Measurements from ENCODE around the gene PAX5.

Gene PAX5

GRCh38 chr9:37010976-37011375, 23.1 kb downstream of the PAX5 start:
- no peak overlapping the region for H3K4me2 ChIP-seq (ENCODE audit: low read depth, low read length)
- DNase-seq, result no peak
- TF ChIP-seq EZH2 (optimal IDR thresholded peaks at IDR 0.05; ENCODE audit: low read depth, low read length) (no peak), EZH2phosphoT487 (IDR thresholded peaks at IDR 0.05; ENCODE audit: low read length) (no peak), CTCF (IDR thresholded peaks at IDR 0.05; ENCODE audit: low read length) (no peak)
- H3K9ac ChIP-seq (ENCODE audit: low read length), result no peak overlapping the region
- H3K4me1 ChIP-seq (ENCODE audit: low read length), result no peaks in the 10 kb centered on the region
- H3K36me3 ChIP-seq (replicated peaks; ENCODE audit: insufficient read depth, low read length), result no peaks in the 10 kb centered on the region
- peaks cover 8% of the 10 kb centered on the region; the same call in 1 of the 2 replicates for H3K27me3 ChIP-seq (replicated peaks; ENCODE audit: insufficient read depth, low read length)
- H3K9me3 ChIP-seq (replicated peaks; ENCODE audit: insufficient read depth, low read length), result no peaks in the 10 kb centered on the region
- no peaks in the 10 kb centered on the region for H3F3A ChIP-seq (ENCODE audit: insufficient read depth, low read length)
- no peak overlapping the region for H2AFZ ChIP-seq (ENCODE audit: low read length)
- H4K20me1 ChIP-seq (ENCODE audit: insufficient read depth, low read length), result no peaks in the 10 kb centered on the region
- no peaks in the 10 kb centered on the region for H3K79me2 ChIP-seq (ENCODE audit: low read length)
- H3K9me2 ChIP-seq (replicated peaks; ENCODE audit: insufficient read depth, low read length), result no peaks in the 10 kb centered on the region
- H3K27ac ChIP-seq (ENCODE audit: low read length), result no peak overlapping the region
- H3K4me3 ChIP-seq (ENCODE audit: low read length), result no peak overlapping the region

- Histone ChIP-seq H3F3A (ENCODE audit: insufficient read depth, low read length) (no peaks in the 10 kb centered on the region), H3K4me3 (ENCODE audit: low read length) (no peak overlapping the region), H4K20me1 (ENCODE audit: insufficient read depth, low read length) (no peaks in the 10 kb centered on the region), H3K36me3 (replicated peaks; ENCODE audit: insufficient read depth, low read length) (no peaks in the 10 kb centered on the region), H3K27ac (ENCODE audit: low read length) (no peak overlapping the region), H3K27me3 (replicated peaks; ENCODE audit: insufficient read depth, low read length) (peaks cover 8% of the 10 kb centered on the region; the same call in 1 of the 2 replicates), H2AFZ (ENCODE audit: low read length) (no peak overlapping the region), H3K9me3 (replicated peaks; ENCODE audit: insufficient read depth, low read length) (no peaks in the 10 kb centered on the region), H3K79me2 (ENCODE audit: low read length) (no peaks in the 10 kb centered on the region), H3K4me1 (ENCODE audit: low read length) (0 out of 2 replicates have a peak, but pooled peaks cover 1% of the 10 kb centered on the region), H3K9me2 (replicated peaks; ENCODE audit: insufficient read depth, low read length) (no peaks in the 10 kb centered on the region), H3K4me2 (ENCODE audit: low read depth, low read length) (no peak overlapping the region), H3K9ac (ENCODE audit: low read length) (no peak overlapping the region)
- no peak for DNase-seq
- TF ChIP-seq EZH2phosphoT487 (IDR thresholded peaks at IDR 0.05; ENCODE audit: low read length) (no peak), EZH2 (optimal IDR thresholded peaks at IDR 0.05; ENCODE audit: low read depth, low read length) (no peak), CTCF (IDR thresholded peaks at IDR 0.05; ENCODE audit: low read length) (no peak)
Observed at GRCh38 chr9:37010180-37010579, 23.9 kb downstream of the PAX5 start.

- no peak overlapping the region for H3K4me2 ChIP-seq (ENCODE audit: low read depth, low read length)
- no peak overlapping the region for H2AFZ ChIP-seq (ENCODE audit: low read length)
- TF ChIP-seq CTCF (IDR thresholded peaks at IDR 0.05; ENCODE audit: low read length), result no peak
- TF ChIP-seq EZH2 (optimal IDR thresholded peaks at IDR 0.05; ENCODE audit: low read depth, low read length), result no peak
- TF ChIP-seq EZH2phosphoT487 (IDR thresholded peaks at IDR 0.05; ENCODE audit: low read length), result no peak
- H3K4me3 ChIP-seq (ENCODE audit: low read length), result no peak overlapping the region
- no peak for DNase-seq
- H3K27me3 ChIP-seq (replicated peaks; ENCODE audit: insufficient read depth, low read length), result 0 out of 2 replicates have a peak, but pooled peaks cover 5% of the 10 kb centered on the region
- H3K27ac ChIP-seq (ENCODE audit: low read length), result no peak overlapping the region
- H3K79me2 ChIP-seq (ENCODE audit: low read length), result no peaks in the 10 kb centered on the region
- no peaks in the 10 kb centered on the region for H3K9me3 ChIP-seq (replicated peaks; ENCODE audit: insufficient read depth, low read length)
- peaks cover 15% of the 10 kb centered on the region for H3K4me1 ChIP-seq (ENCODE audit: low read length)
- no peaks in the 10 kb centered on the region for H3F3A ChIP-seq (ENCODE audit: insufficient read depth, low read length)
- H3K9ac ChIP-seq (ENCODE audit: low read length), result no peak overlapping the region
- H4K20me1 ChIP-seq (ENCODE audit: insufficient read depth, low read length), result no peaks in the 10 kb centered on the region
- no peaks in the 10 kb centered on the region for H3K9me2 ChIP-seq (replicated peaks; ENCODE audit: insufficient read depth, low read length)
- no peaks in the 10 kb centered on the region for H3K36me3 ChIP-seq (replicated peaks; ENCODE audit: insufficient read depth, low read length)
Observed at GRCh38 chr9:37007295-37007694, 26.8 kb downstream of the PAX5 start.
